ENCODE data around the gene BOLA1. TPM values are rescaled to one million over a fixed set of nuclear protein-coding genes. Genes with fewer than 3 reads are reported as not detected.

The BOLA1 gene
- polyA plus RNA-seq, 1 of the 3 experiments (the other 2 are of a cell fraction): 24.6 TPM

- DNase-seq: no peak
- H3K27me3 ChIP-seq (ENCODE audit: insufficient read depth): no peaks in the 10 kb centered on the region
- CTCF ChIA-PET: no interaction called here
- no peak overlapping the region for H2AFZ ChIP-seq (ENCODE audit: low read depth)
- H3K4me1 ChIP-seq (ENCODE audit: control insufficient read depth in 1 of 2, insufficient read depth in 2 of 2, low read depth in 1 of 2, low read length in 1 of 2): peaks cover 12 to 21% of the 10 kb centered on the region in 2 experiments
- peaks cover 10% of the 10 kb centered on the region for H3F3A ChIP-seq (replicated peaks; ENCODE audit: insufficient read depth)
- no peak overlapping the region for H3K27ac ChIP-seq (ENCODE audit: low read depth in 2 of 2, low read length in 1 of 2)
- H3K79me2 ChIP-seq (ENCODE audit: insufficient read depth): no peaks in the 10 kb centered on the region
- 98% methylated on average over 4 of the region's 4 CpGs for WGBS (ENCODE audit: low lambda C conversion rate)
- POLR2A ChIA-PET: no interaction called here
- TF ChIP-seq GATA2 (CRISPR knock-in tag; IDR thresholded peaks at IDR 0.05) (no peak), NFIC (IDR thresholded peaks at IDR 0.05; ENCODE audit: borderline replicate concordance) (no peak), SMC3 (IDR thresholded peaks at IDR 0.05; ENCODE audit: low read depth, low read length) (no peak), USF1 (IDR thresholded peaks at IDR 0.05; ENCODE audit: borderline replicate concordance, low read depth) (no peak), TEAD4 (IDR thresholded peaks at IDR 0.05; ENCODE audit: borderline replicate concordance, insufficient read depth) (no peak)
- TF ChIP-seq, protein P1, sequence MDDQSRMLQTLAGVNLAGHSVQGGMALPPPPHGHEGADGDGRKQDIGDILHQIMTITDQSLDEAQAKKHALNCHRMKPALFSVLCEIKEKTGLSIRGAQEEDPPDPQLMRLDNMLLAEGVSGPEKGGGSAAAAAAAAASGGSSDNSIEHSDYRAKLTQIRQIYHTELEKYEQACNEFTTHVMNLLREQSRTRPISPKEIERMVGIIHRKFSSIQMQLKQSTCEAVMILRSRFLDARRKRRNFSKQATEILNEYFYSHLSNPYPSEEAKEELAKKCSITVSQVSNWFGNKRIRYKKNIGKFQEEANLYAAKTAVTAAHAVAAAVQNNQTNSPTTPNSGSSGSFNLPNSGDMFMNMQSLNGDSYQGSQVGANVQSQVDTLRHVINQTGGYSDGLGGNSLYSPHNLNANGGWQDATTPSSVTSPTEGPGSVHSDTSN (IDR thresholded peaks at IDR 0.05): no peak
- no peak overlapping the region for H3K9ac ChIP-seq
- no peak overlapping the region for H3K4me2 ChIP-seq
- H3K36me3 ChIP-seq (replicated peaks in 1 of 2; ENCODE audit: control insufficient read depth in 1 of 2, insufficient read depth in 2 of 2, low read length in 1 of 2): peaks cover 0 to 14% of the 10 kb centered on the region in 2 experiments
- H3K4me3 ChIP-seq (ENCODE audit: low read depth in 2 of 2, low read length in 1 of 2): no peak overlapping the region
- H4K20me1 ChIP-seq (ENCODE audit: insufficient read depth): no peaks in the 10 kb centered on the region
- H3K9me2 ChIP-seq: no peaks in the 10 kb centered on the region
- H3K9me3 ChIP-seq: no peaks in the 10 kb centered on the region
Measured at GRCh38 chr1:149933208-149933607, 33.8 kb downstream of the BOLA1 start.

DNA sequence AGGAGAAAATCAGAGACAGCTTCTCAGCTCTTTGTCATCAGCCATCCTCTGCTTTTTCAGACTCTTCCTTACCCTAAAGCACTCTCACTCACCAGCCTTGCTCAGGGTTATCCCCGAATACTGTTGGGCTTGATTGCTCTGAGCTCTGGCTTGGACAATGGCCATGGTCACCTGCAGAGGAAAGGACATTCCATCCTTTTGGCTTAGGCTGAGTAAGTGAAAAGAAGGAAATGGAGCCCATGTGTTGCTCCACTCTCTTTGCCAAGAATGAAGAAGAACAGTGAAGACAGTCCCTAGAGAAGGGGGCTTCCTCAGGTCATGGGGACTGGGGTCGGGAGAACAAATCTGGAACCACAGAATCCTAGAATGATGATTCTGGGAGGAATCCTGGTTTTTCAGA lies 35.0 kb downstream of the BOLA1 start:
- H3K27ac ChIP-seq (ENCODE audit: low read depth in 2 of 2, low read length in 1 of 2): no peak overlapping the region
- no peak overlapping the region for H3K4me2 ChIP-seq
- H2AFZ ChIP-seq (ENCODE audit: low read depth): no peak overlapping the region
- H3F3A ChIP-seq (replicated peaks; ENCODE audit: insufficient read depth): peaks cover 15% of the 10 kb centered on the region
- TF ChIP-seq RAD21 (IDR thresholded peaks at IDR 0.05; ENCODE audit: low read length) (no peak), FOSL2 (IDR thresholded peaks at IDR 0.05; ENCODE audit: borderline replicate concordance, low read depth) (no peak)
- H3K4me3 ChIP-seq (ENCODE audit: low read depth in 2 of 2, low read length in 1 of 2): no peak overlapping the region
- H4K20me1 ChIP-seq (ENCODE audit: insufficient read depth): no peaks in the 10 kb centered on the region
- H3K4me1 ChIP-seq (ENCODE audit: control insufficient read depth in 1 of 2, insufficient read depth in 2 of 2, low read depth in 1 of 2, low read length in 1 of 2): peaks cover 12 to 21% of the 10 kb centered on the region in 2 experiments; a peak in 3 of 4 replicates
- H3K9ac ChIP-seq: no peak overlapping the region
- no peaks in the 10 kb centered on the region for H3K9me2 ChIP-seq
- H3K9me3 ChIP-seq: no peaks in the 10 kb centered on the region
- DNase-seq: no peak
- ChIA-PET POLR2A (no interaction called here), CTCF (no interaction called here)
- peaks cover 0 to 14% of the 10 kb centered on the region in 2 experiments for H3K36me3 ChIP-seq (replicated peaks in 1 of 2; ENCODE audit: control insufficient read depth in 1 of 2, insufficient read depth in 2 of 2, low read length in 1 of 2)
- WGBS (ENCODE audit: low lambda C conversion rate): 85% methylated on average over 2 of the region's 2 CpGs
- no peaks in the 10 kb centered on the region for H3K79me2 ChIP-seq (ENCODE audit: insufficient read depth)
- H3K27me3 ChIP-seq (ENCODE audit: insufficient read depth): no peaks in the 10 kb centered on the region

- Histone ChIP-seq H4K20me1 (ENCODE audit: insufficient read depth) (no peaks in the 10 kb centered on the region), H3K36me3 (replicated peaks in 1 of 2; ENCODE audit: control insufficient read depth in 1 of 2, insufficient read depth in 2 of 2, low read length in 1 of 2) (peaks cover 0 to 6% of the 10 kb centered on the region in 2 experiments), H3K9me3 (no peaks in the 10 kb centered on the region), H2AFZ (ENCODE audit: low read depth) (no peak within 1 kb of the TSS; the same call in 1 of the 2 replicates), H3K27ac (ENCODE audit: low read depth in 2 of 2, low read length in 1 of 2) (peak within 1 kb of the TSS; percentile 73 to 83), H3K4me1 (ENCODE audit: control insufficient read depth in 1 of 2, insufficient read depth in 2 of 2, low read depth in 1 of 2, low read length in 1 of 2) (peaks cover 19 to 29% of the 10 kb centered on the region in 2 experiments), H3K9ac (peak within 1 kb of the TSS; percentile 58; the same call in 1 of the 2 replicates), H3K4me2 (peak within 1 kb of the TSS; percentile 64), H3K4me3 (ENCODE audit: low read depth in 2 of 2, low read length in 1 of 2) (peak within 1 kb of the TSS; percentile 51; a peak in 3 of 4 replicates), H3F3A (replicated peaks; ENCODE audit: insufficient read depth) (peaks cover 34% of the 10 kb centered on the region), H3K79me2 (ENCODE audit: insufficient read depth) (no peaks in the 10 kb centered on the region), H3K27me3 (ENCODE audit: insufficient read depth) (no peaks in the 10 kb centered on the region), H3K9me2 (no peaks in the 10 kb centered on the region)
- DNase-seq: no peak
- 62% methylated on average over 18 of the region's 18 CpGs for WGBS (ENCODE audit: low lambda C conversion rate)
- ChIA-PET POLR2A (no interaction called here), CTCF (interaction anchor here (2.9 kb wide), 1 partner anchor 233 kb away, joined by 10 read pairs; no protein-coding TSS in a partner anchor)
- TF ChIP-seq FOXM1 (IDR thresholded peaks at IDR 0.05; ENCODE audit: low read depth) (no peak), YY1 (IDR thresholded peaks at IDR 0.05; ENCODE audit: low read depth) (no peak), SMC3 (IDR thresholded peaks at IDR 0.05; ENCODE audit: low read depth, low read length) (no peak), GABPA (IDR thresholded peaks at IDR 0.05; ENCODE audit: low read depth) (no peak), IRF3 (IDR thresholded peaks at IDR 0.05; ENCODE audit: low read depth, low read length) (no peak), SIN3A (IDR thresholded peaks at IDR 0.05; ENCODE audit: borderline replicate concordance, low read depth, low read length) (no peak)
- TF ChIP-seq, protein P2, sequence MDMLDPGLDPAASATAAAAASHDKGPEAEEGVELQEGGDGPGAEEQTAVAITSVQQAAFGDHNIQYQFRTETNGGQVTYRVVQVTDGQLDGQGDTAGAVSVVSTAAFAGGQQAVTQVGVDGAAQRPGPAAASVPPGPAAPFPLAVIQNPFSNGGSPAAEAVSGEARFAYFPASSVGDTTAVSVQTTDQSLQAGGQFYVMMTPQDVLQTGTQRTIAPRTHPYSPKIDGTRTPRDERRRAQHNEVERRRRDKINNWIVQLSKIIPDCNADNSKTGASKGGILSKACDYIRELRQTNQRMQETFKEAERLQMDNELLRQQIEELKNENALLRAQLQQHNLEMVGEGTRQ (IDR thresholded peaks at IDR 0.05; ENCODE audit: borderline replicate concordance, low read depth, low read length): no peak
Measured at GRCh38 chr1:149936170-149936991, 37.0 kb downstream of the BOLA1 start, which contains the start of gene MTMR11. Gene MTMR11 (minus strand): TSS chr1:149936879. CDS start chr1:149936647, 232 bp downstream.
